ENCODE data around the gene GAPVD1. TPM values are rescaled to one million over a fixed set of nuclear protein-coding genes. Genes with fewer than 3 reads are reported as not detected.
A peak's percentile ranks its signal among the peaks of the same experiment; 100 is the strongest.

Gene GAPVD1
- total RNA-seq, 1 donor from 2014 or later, result 62.8 TPM

- no peak for DNase-seq (ENCODE audit: low spot score)
These were observed 144.5 kb downstream of the GAPVD1 start for GRCh38 chr9:125405938-125406809.

DNA sequence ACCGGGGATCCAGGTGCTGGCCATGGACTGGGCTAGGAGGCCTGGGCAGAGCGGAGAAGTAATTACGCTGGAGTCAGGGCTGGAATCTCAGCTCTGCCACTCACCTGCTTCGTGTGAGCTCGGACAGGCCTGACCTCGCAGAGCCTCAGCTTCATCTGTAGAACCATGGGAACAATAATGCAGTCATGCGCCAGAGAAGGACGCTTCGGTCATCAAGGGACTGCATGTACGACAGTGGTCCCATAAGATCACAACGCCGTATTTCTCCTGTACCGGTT lies 145.1 kb downstream of the GAPVD1 start:
- no peak for DNase-seq (ENCODE audit: low spot score)

DNA sequence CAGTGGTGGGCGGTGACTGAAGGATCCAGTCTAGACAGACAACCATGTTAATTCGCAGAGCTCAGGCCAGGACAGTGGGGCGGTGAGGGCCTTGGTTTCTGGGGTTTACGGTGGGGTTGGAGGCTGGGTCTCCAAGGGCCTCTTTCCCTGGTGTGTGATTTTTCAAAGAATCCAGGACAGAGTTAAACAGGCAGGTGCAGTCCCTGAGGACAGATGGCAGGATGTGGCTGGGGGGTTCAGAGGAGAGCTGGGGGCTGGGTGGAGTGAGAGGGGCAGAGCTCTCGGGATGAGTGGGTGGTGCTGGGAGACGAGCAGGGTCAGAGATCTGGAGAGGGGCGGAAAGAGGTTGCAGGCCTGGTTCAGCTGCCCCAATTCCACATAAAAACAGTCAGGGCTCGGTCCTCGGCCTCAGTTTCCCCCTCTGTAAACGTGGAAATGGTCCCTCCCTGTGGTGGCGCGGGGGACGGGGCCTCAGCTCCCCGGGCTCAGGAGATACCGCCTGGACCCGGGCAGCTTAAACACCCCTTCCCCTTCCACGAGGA lies 145.9 kb downstream of the GAPVD1 start:
- no peak for DNase-seq (ENCODE audit: low spot score)

- DNase-seq (ENCODE audit: low spot score), result peak; percentile 77
These were observed 146.6 kb downstream of the GAPVD1 start for GRCh38 chr9:125407974-125408900.

DNA sequence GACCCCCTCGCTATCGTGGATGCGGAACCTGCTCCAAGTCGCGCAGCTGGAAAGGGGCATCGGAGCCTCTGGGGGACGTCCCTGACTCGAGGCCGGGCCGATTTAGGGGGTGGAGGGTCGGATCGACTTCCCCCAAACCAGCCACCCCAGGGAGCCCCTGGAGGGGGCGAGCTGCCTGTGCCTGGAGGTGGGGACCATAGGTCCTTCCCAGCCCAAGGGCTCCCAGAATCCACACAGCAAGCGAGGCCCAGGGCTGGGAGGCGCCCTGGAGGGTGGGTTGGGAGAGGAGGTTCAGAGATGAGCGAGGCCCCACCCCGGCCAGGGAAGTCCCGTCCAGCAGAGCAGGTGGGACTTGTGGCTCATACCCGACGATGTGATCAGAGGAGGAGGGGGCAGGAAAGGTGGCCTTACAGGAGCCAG lies 147.6 kb downstream of the GAPVD1 start:
- DNase-seq (ENCODE audit: low spot score), result no peak

DNA sequence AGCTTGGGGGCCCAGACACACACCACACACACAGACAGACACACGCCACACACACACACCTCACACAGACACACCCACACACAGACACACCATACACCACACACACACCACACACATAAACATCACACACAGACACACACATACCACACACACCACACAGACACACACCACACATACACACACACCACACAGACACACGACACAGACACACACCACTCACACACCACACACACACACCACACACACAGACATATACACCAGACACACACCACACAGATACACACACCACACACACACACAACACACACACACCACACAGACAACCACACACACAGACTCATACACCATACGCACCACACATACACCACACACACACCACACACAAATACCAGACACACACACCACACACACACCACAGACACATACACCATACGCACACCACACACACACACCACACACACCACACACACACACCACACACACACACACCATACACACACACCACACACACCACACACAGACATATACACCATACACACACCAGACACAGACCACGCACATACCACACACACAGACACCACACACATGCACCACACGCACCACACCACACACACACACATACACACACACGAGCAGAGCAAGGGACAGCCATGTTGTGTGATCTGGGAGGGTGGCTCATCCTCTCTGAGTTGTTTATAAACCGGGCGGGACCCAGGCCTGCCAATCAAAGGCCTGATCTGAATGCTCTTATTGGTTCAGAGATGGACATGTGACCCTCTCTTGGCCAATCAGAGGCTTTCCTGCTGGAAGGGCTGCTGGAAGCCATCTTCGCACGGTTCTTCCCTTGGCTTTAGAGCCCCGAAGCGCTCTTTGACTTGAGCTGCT lies 148.3 kb downstream of the GAPVD1 start:
- no peak for DNase-seq (ENCODE audit: low spot score)

DNA sequence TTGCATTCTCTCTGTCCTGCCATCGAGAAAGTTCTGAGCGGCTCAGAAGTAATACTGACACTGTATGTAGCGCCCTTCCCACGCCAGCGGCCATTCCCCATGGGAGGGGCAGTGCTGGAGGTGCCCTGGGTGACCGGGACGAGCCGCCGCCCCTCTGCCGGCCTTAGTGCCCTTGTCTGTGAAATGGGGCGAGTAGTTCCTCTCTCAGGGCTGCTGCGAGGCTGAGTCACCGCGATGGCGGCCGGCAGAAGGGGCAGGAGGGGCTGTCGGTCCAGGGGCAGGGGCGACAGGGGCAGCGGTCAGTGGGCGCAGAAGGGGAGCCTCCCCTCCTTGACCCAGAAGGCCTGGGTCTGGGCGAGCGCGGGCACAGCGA lies 148.9 kb downstream of the GAPVD1 start:
- no peak for DNase-seq (ENCODE audit: low spot score)

- DNase-seq (ENCODE audit: low spot score), result no peak
These were observed 149.6 kb downstream of the GAPVD1 start for GRCh38 chr9:125411171-125411756.

- no peak for DNase-seq (ENCODE audit: low spot score)
These were observed 150.5 kb downstream of the GAPVD1 start for GRCh38 chr9:125412166-125412565.

GRCh38 chr9:125413579-125413978 lies 152.0 kb downstream of the GAPVD1 start:
- DNase-seq (ENCODE audit: low spot score), result no peak

DNA sequence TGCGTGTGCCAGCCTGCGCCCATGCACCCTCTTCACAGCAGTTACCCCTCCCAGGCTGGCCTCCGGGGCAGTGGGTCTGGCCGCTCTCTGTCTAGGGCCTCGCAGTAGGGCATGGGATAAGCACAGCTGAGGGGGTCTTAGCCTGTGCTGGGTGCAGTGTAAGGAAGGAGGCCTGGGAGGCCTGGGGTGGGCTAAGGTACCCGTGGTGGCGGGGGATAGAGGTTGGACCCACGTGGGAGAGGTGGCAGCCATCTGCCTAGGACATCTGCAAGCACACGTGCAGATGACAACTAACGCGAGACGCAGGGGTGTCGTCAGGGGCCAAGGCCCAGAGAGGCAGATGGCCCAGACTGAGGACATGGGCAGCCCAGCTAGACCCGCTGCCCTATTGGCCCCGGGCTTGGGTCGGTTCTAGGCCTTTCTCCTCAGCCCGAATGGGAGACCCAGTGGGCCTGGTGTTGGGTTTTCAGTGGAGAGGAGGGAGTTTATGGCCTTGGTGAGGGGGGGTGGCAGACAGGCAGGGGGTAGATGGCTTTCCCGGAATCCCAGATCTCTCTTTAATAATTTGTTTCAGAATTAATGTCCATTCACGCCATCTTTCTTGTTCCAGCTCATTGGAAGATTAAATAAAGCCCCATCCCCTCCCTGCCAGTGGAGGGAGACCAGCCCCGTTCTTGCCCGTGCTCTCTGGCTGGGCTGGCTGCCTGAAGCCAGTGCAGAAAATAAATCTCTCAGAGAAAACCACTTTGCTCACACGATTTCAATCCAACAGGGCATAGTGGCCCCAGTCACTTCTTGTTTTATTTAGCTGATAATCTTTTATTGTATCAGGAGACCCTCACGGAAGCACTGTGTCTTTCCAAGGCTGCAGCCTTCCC lies 154.2 kb downstream of the GAPVD1 start:
- peak; percentile 45 for DNase-seq (ENCODE audit: low spot score)

DNA sequence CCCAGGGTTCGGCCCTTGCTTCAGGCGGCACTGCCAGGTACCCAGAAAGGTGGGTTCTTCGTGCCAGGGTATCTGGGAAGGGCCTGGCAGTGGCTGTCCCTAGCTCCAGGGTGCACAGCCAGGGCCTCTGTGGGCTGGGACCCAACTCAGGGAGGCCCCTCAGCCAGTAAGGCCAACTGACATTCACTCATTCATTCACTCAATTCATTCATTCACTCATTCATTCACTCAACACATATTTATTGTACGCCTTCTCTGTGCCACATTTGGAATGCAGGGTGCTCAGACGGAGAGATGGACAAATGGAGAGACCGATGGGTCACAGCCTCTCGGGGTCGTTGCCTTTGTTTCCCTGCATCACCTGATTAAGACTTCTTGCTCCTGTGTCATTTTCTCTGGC lies 154.9 kb downstream of the GAPVD1 start:
- no peak for DNase-seq (ENCODE audit: low spot score)

Other genes starting within 250 kb of the GAPVD1 start
- 42.6 TPM for gene SCAI, start 118.3 kb upstream of the GAPVD1 start, total RNA-seq (ENCODE audit: insufficient read depth, low replicate concordance)
- gene PPP6C, start 72.0 kb upstream of the GAPVD1 start, total RNA-seq (ENCODE audit: insufficient read depth, low replicate concordance), result 8.9 TPM
- gene RABEPK, start 61.3 kb upstream of the GAPVD1 start, total RNA-seq (ENCODE audit: insufficient read depth, low replicate concordance), result 21.2 TPM
- 69.3 TPM for gene HSPA5, start 20.5 kb upstream of the GAPVD1 start, total RNA-seq (ENCODE audit: insufficient read depth, low replicate concordance)

Measured in umbilical cord (tissue), 2 donors.